SJSA1 (cell line): ENCODE data around the gene FAM107B. TPM values are rescaled to one million over a fixed set of nuclear protein-coding genes. Genes with fewer than 3 reads are reported as not detected.
"Not testable (repeated sequence)": the region's sequence is repeated elsewhere in the genome, so short reads cannot be mapped to it uniquely, and the experiment has no call there.

Experiments
- DNase-seq, 2 experiments: peaks; one replicate each; pipeline ENCODE4 v3.0.0-alpha.2; 2015 to 2020; ENCODE audit warnings: low spot score in 2 of 2, low read depth in 1 of 2
- H3K27ac ChIP-seq: fragments of 250-450 bp; sonication (Bioruptor Pico); 2 replicates; pipeline ENCODE4 v1.5.1; 2020; ENCODE audit warnings: mild to moderate bottlenecking, moderate library complexity
- H3K27me3 ChIP-seq: fragments of 250-450 bp; sonication (Bioruptor Pico); replicated peaks from 2 replicates; pipeline ENCODE4 v1.5.1; 2020; ENCODE audit warnings: mild to moderate bottlenecking, moderate library complexity
- H3K36me3 ChIP-seq: fragments of 250-450 bp; sonication (Bioruptor Pico); 2 replicates; pipeline ENCODE4 v1.5.1; 2020; ENCODE audit warnings: mild to moderate bottlenecking
- H3K4me1 ChIP-seq: fragments of 250-450 bp; sonication (Bioruptor Pico); replicated peaks from 2 replicates; pipeline ENCODE4 v1.6.1; 2021; ENCODE audit warnings: mild to moderate bottlenecking
- H3K4me3 ChIP-seq: fragments of 250-450 bp; sonication (Bioruptor Pico); 2 replicates; pipeline ENCODE4 v1.5.1; 2020; ENCODE audit warnings: mild to moderate bottlenecking
- H3K9me3 ChIP-seq: fragments of 250-450 bp; sonication (Bioruptor Pico); replicated peaks from 2 replicates; pipeline ENCODE4 v1.5.1; 2020; ENCODE audit warnings: mild to moderate bottlenecking
- total RNA-seq: library from RNA; depleted of rRNA; stranded (reverse); fragments of >200 nt; shearing (Covaris generic); gene quantifications from 2 replicates; pipeline ENCODE4 v1.2.3, GENCODE V29; 2014; rRNA removed

Gene FAM107B
- 31.9 and 35.6 TPM in 2 replicates for total RNA-seq

- Histone ChIP-seq H3K27me3 (no peaks in the 10 kb centered on the region), H3K4me1 (peaks cover 15% of the 10 kb centered on the region), H3K4me3 (no peak within 1 kb of the TSS), H3K9me3 (no peaks in the 10 kb centered on the region), H3K27ac (no peak within 1 kb of the TSS), H3K36me3 (no peaks in the 10 kb centered on the region)
- no peak for DNase-seq
These were observed at the start of gene FAM107B for GRCh38 chr10:14774797-14775196. Gene FAM107B, minus strand, starts transcription at chr10:14774897. Its CDS starts 234 bp downstream, at chr10:14774663.

GRCh38 chr10:14823966-14824365 is 49.3 kb upstream of the FAM107B start:
- Histone ChIP-seq H3K4me3 (no peak overlapping the region), H3K36me3 (no peaks in the 10 kb centered on the region), H3K27me3 (no peaks in the 10 kb centered on the region), H3K27ac (no peak overlapping the region), H3K9me3 (no peaks in the 10 kb centered on the region), H3K4me1 (peaks cover 13% of the 10 kb centered on the region)
- no peak for DNase-seq

- peak; percentile 46 to 47 for DNase-seq
- no peaks in the 10 kb centered on the region for H3K36me3 ChIP-seq
- H3K4me1 ChIP-seq: peaks cover 13% of the 10 kb centered on the region
- H3K27ac ChIP-seq: no peak overlapping the region
- no peaks in the 10 kb centered on the region for H3K27me3 ChIP-seq
- no peak overlapping the region for H3K4me3 ChIP-seq
- no peaks in the 10 kb centered on the region for H3K9me3 ChIP-seq
These were observed 48.4 kb upstream of the FAM107B start for GRCh38 chr10:14822879-14823755.

- no peak overlapping the region for H3K4me3 ChIP-seq
- no peak overlapping the region for H3K27ac ChIP-seq
- H3K4me1 ChIP-seq: peaks cover 13% of the 10 kb centered on the region
- H3K27me3 ChIP-seq: no peaks in the 10 kb centered on the region
- H3K9me3 ChIP-seq: no peaks in the 10 kb centered on the region
- no peaks in the 10 kb centered on the region for H3K36me3 ChIP-seq
- DNase-seq: no peak
These were observed 47.1 kb upstream of the FAM107B start for GRCh38 chr10:14821635-14822375.

GRCh38 chr10:14820775-14821154 is 46.1 kb upstream of the FAM107B start:
- Histone ChIP-seq H3K9me3 (no peaks in the 10 kb centered on the region), H3K4me3 (no peak overlapping the region), H3K4me1 (peaks cover 13% of the 10 kb centered on the region), H3K36me3 (no peaks in the 10 kb centered on the region), H3K27ac (peak overlapping the region; percentile 80), H3K27me3 (no peaks in the 10 kb centered on the region)
- no peak for DNase-seq

- DNase-seq: peak; percentile 76 to 79
- H3K9me3 ChIP-seq: no peaks in the 10 kb centered on the region
- no peak overlapping the region for H3K4me3 ChIP-seq
- H3K36me3 ChIP-seq: no peaks in the 10 kb centered on the region
- H3K27me3 ChIP-seq: no peaks in the 10 kb centered on the region
- H3K4me1 ChIP-seq: peaks cover 13% of the 10 kb centered on the region
- H3K27ac ChIP-seq: peak overlapping the region; percentile 80
These were observed 45.5 kb upstream of the FAM107B start for GRCh38 chr10:14820010-14820774.

- not testable (repeated sequence) for H3K36me3 ChIP-seq, H3K27me3 ChIP-seq, H3K9me3 ChIP-seq, H3K4me3 ChIP-seq, H3K27ac ChIP-seq, DNase-seq
- H3K4me1 ChIP-seq: peaks cover 13% of the 10 kb centered on the region
These were observed 42.0 kb upstream of the FAM107B start for GRCh38 chr10:14816717-14817116.

- Histone ChIP-seq H3K4me1 (peaks cover 11% of the 10 kb centered on the region), H3K36me3 (no peaks in the 10 kb centered on the region), H3K4me3 (no peak overlapping the region), H3K27ac (no peak overlapping the region), H3K27me3 (no peaks in the 10 kb centered on the region), H3K9me3 (no peaks in the 10 kb centered on the region)
- no peak for DNase-seq
These were observed 41.0 kb upstream of the FAM107B start for GRCh38 chr10:14815681-14816080.

- no peaks in the 10 kb centered on the region for H3K27me3 ChIP-seq
- DNase-seq: no peak
- no peak overlapping the region for H3K27ac ChIP-seq
- no peaks in the 10 kb centered on the region for H3K4me1 ChIP-seq
- H3K36me3 ChIP-seq: no peaks in the 10 kb centered on the region
- H3K9me3 ChIP-seq: no peaks in the 10 kb centered on the region
- no peak overlapping the region for H3K4me3 ChIP-seq
These were observed 37.6 kb upstream of the FAM107B start for GRCh38 chr10:14812271-14812670.

- H3K27ac ChIP-seq: no peak overlapping the region
- DNase-seq: no peak
- H3K4me3 ChIP-seq: no peak overlapping the region
- H3K4me1 ChIP-seq: no peaks in the 10 kb centered on the region
- no peaks in the 10 kb centered on the region for H3K9me3 ChIP-seq
- H3K27me3 ChIP-seq: no peaks in the 10 kb centered on the region
- no peaks in the 10 kb centered on the region for H3K36me3 ChIP-seq
These were observed 36.6 kb upstream of the FAM107B start for GRCh38 chr10:14810969-14811953.

GRCh38 chr10:14806318-14806717 is 31.6 kb upstream of the FAM107B start:
- Histone ChIP-seq H3K4me1 (no peaks in the 10 kb centered on the region), H3K27ac (no peak overlapping the region), H3K27me3 (no peaks in the 10 kb centered on the region), H3K36me3 (no peaks in the 10 kb centered on the region), H3K4me3 (no peak overlapping the region), H3K9me3 (no peaks in the 10 kb centered on the region)
- no peak for DNase-seq

- no peaks in the 10 kb centered on the region for H3K4me1 ChIP-seq
- H3K9me3 ChIP-seq: no peaks in the 10 kb centered on the region
- H3K4me3 ChIP-seq: no peak overlapping the region
- no peak overlapping the region for H3K27ac ChIP-seq
- H3K36me3 ChIP-seq: no peaks in the 10 kb centered on the region
- no peaks in the 10 kb centered on the region; the same call in 1 of the 2 replicates for H3K27me3 ChIP-seq
- DNase-seq: no peak
These were observed 29.1 kb upstream of the FAM107B start for GRCh38 chr10:14803827-14804226.

GRCh38 chr10:14801723-14802122 is 27.0 kb upstream of the FAM107B start:
- DNase-seq: no peak

More at GRCh38 chr10:14801723-14802122, 27.0 kb upstream of the FAM107B start:
- no peaks in the 10 kb centered on the region for H3K36me3 ChIP-seq
- no peaks in the 10 kb centered on the region for H3K4me1 ChIP-seq
- no peaks in the 10 kb centered on the region; the same call in 1 of the 2 replicates for H3K27me3 ChIP-seq
- H3K27ac ChIP-seq: no peak overlapping the region
- no peak overlapping the region for H3K4me3 ChIP-seq
- no peaks in the 10 kb centered on the region for H3K9me3 ChIP-seq
